ENCODE results near the gene MAP4K2. TPM values are rescaled to one million over a fixed set of nuclear protein-coding genes. Genes with fewer than 3 reads are reported as not detected.
A peak's percentile ranks its signal among the peaks of the same experiment; 100 is the strongest.

MAP4K2 gene
- total and polyA plus RNA-seq, 2 of the 13 experiments (the other 11 are each of a cell fraction or from before 2014, with no cell fraction given), result 8.3 to 17.6 TPM

DNA sequence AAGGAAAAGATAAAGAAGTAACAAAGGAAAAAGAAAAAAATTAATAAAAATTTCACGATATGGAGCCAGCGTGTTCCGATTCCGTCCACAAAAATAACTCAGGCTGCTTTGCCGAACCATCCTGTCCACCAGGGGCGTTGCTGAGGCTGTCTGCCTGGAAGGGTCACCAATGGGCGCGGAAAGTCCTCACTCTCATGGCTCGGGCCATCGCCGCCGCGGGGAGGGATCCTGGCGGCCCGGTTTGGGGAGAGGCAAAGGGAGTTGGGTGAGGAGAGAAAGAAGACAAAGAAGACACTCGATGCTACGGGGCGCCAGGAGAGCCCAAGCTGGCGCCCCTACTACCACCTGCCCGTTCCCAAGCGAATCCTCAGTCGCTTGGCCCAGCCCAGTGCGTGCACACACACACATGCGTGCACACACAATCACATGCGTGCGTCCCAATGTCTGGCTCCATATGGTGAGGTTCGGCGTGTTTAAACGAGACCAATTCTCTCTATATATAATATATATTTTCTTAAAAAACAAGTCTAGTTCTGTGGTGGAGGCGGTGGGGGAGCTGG lies 37.6 kb downstream of the MAP4K2 start:
- Histone ChIP-seq H3K9ac (ENCODE audit: insufficient read depth, low read depth, low read length) (no peak overlapping the region), H3K4me3 (replicated peaks in 1 of 3; ENCODE audit: insufficient read depth in 1 of 3, low read depth in 2 of 3, low read length in 3 of 3) (no peak overlapping the region), H3K36me3 (replicated peaks in 1 of 2; ENCODE audit: control insufficient read depth in 1 of 2, insufficient read depth in 2 of 2, low read length in 2 of 2) (peaks cover 47 to 69% of the 10 kb centered on the region in 2 experiments), H3K27ac (ENCODE audit: extremely low read length, insufficient read depth, low read length) (no peak overlapping the region), H3K9me3 (ENCODE audit: low read length) (no peaks in the 10 kb centered on the region), H4K20me1 (ENCODE audit: insufficient read depth, low read length) (peaks cover 73% of the 10 kb centered on the region), H3K27me3 (ENCODE audit: control insufficient read depth in 1 of 2, insufficient read depth in 2 of 2, low read length in 2 of 2) (no peaks in the 10 kb centered on the region), H3K4me2 (ENCODE audit: low read depth, low read length) (no peak overlapping the region), H3K4me1 (ENCODE audit: insufficient read depth, low read length) (peaks cover 6% of the 10 kb centered on the region), H3K79me2 (ENCODE audit: insufficient read depth, low read length) (peaks cover 4% of the 10 kb centered on the region), H2AFZ (ENCODE audit: low read length) (no peak overlapping the region)
- DNase-seq (ENCODE audit: low spot score) (no peak), ATAC-seq (no peak), FAIRE-seq (no peak)
- WGBS (ENCODE audit: low lambda C conversion rate), result 97% methylated on average over 30 of the region's 30 CpGs
- TF ChIP-seq ZNF652 (CRISPR knock-in tag; IDR thresholded peaks at IDR 0.05; ENCODE audit: borderline replicate concordance, low read depth) (no peak), HNRNPH1 (optimal IDR thresholded peaks at IDR 0.05; ENCODE audit: low read depth, low read length) (no peak), POLR2G (IDR thresholded peaks at IDR 0.05; ENCODE audit: low read depth, low read length) (peak; percentile 28; the same call in 1 of the 2 replicates), ZNF768 (CRISPR knock-in tag; IDR thresholded peaks at IDR 0.05) (peak; percentile 19; the same call in 1 of the 2 replicates), RBFOX2 (IDR thresholded peaks at IDR 0.05; ENCODE audit: low read depth, low read length) (peak; percentile 64), ZBTB38 (CRISPR knock-in tag; IDR thresholded peaks at IDR 0.05) (peak; percentile 47; the same call in 1 of the 2 replicates), RBM22 (optimal IDR thresholded peaks at IDR 0.05; ENCODE audit: low read length) (peak; percentile 82), PRPF4 (IDR thresholded peaks at IDR 0.05; ENCODE audit: low read depth, low read length, poor library complexity, severe bottlenecking) (peak; percentile 67), SRY (CRISPR knock-in tag; IDR thresholded peaks at IDR 0.05) (no peak), AGO2 (optimal IDR thresholded peaks at IDR 0.05; ENCODE audit: low read depth, low read length) (peak; percentile 95)
- TF ChIP-seq, protein P1, sequence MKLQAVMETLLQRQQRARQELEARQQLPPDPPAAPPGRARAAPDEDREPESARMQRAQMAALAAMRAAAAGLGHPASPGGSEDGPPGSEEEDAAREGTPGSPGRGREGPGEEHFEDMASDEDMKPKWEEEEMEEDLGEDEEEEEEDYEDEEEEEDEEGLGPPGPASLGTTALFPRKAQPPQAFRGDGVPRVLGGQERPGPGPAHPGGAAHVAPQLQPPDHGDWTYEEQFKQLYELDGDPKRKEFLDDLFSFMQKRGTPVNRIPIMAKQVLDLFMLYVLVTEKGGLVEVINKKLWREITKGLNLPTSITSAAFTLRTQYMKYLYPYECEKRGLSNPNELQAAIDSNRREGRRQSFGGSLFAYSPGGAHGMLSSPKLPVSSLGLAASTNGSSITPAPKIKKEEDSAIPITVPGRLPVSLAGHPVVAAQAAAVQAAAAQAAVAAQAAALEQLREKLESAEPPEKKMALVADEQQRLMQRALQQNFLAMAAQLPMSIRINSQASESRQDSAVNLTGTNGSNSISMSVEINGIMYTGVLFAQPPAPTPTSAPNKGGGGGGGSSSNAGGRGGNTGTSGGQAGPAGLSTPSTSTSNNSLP (IDR thresholded peaks at IDR 0.05; ENCODE audit: low read depth, low read length), result no peak
- TF ChIP-seq, protein P2, sequence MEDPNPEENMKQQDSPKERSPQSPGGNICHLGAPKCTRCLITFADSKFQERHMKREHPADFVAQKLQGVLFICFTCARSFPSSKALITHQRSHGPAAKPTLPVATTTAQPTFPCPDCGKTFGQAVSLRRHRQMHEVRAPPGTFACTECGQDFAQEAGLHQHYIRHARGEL (CRISPR knock-in tag; IDR thresholded peaks at IDR 0.05), result no peak
- TF ChIP-seq, protein P3, sequence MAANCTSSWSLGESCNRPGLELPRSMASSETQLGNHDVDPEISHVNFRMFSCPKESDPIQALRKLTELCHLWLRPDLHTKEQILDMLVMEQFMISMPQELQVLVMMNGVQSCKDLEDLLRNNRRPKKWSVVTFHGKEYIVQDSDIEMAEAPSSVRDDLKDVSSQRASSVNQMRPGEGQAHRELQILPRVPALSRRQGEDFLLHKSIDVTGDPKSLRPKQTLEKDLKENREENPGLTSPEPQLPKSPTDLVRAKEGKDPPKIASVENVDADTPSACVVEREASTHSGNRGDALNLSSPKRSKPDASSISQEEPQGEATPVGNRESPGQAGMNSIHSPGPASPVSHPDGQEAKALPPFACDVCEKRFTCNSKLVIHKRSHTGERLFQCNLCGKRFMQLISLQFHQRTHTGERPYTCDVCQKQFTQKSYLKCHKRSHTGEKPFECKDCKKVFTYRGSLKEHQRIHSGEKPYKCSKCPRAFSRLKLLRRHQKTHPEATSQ (CRISPR knock-in tag; IDR thresholded peaks at IDR 0.05; ENCODE audit: borderline replicate concordance), result no peak
- in situ Hi-C loops (cut with HindIII; ENCODE audit: extremely low pct_ligation_motif_present, low pct_unique_long_range_greater_than_20kb) (no loop called here), intact Hi-C loops (cut with micrococcal nuclease; ENCODE audit: unreplicated experiment) (no loop called here)
- BruUV-seq (replicated peaks), result no TSS peak
- ChIA-PET CTCF (ENCODE audit: low intra/inter-chr PET ratio, low total read pairs) (no interaction called here), POLR2A (interaction anchor here (0.7 to 3.8 kb wide), 4 partner anchors 9 to 714 kb away, joined by 3 to 23 read pairs (median 3); partner anchors contain the start of gene SF1)
